ENCODE results near the gene SLC6A1.

SLC6A1 gene

GRCh38 chr3:10968401-10968800, 24.1 kb upstream of the SLC6A1 start:
- in situ Hi-C loops (cut with HindIII; ENCODE audit: low sequenced_read_pairs), result no loop called here

- in situ Hi-C loops (cut with HindIII; ENCODE audit: low sequenced_read_pairs), result no loop called here
Measured at GRCh38 chr3:10970306-10970960, 22.1 kb upstream of the SLC6A1 start.

- in situ Hi-C loops (cut with HindIII; ENCODE audit: low sequenced_read_pairs), result no loop called here
Measured at GRCh38 chr3:10972072-10972782, 20.3 kb upstream of the SLC6A1 start.

GRCh38 chr3:10973046-10973595, 19.4 kb upstream of the SLC6A1 start:
- in situ Hi-C loops (cut with HindIII; ENCODE audit: low sequenced_read_pairs), result no loop called here

- in situ Hi-C loops (cut with HindIII; ENCODE audit: low sequenced_read_pairs), result no loop called here
Measured at GRCh38 chr3:10974131-10974530, 18.4 kb upstream of the SLC6A1 start.

- in situ Hi-C loops (cut with HindIII; ENCODE audit: low sequenced_read_pairs), result no loop called here
Measured at GRCh38 chr3:10974746-10975375, 17.7 kb upstream of the SLC6A1 start.

- in situ Hi-C loops (cut with HindIII; ENCODE audit: low sequenced_read_pairs), result no loop called here
Measured at GRCh38 chr3:10975695-10976234, 16.8 kb upstream of the SLC6A1 start.

GRCh38 chr3:10976770-10977169, 15.8 kb upstream of the SLC6A1 start:
- in situ Hi-C loops (cut with HindIII; ENCODE audit: low sequenced_read_pairs), result no loop called here

- in situ Hi-C loops (cut with HindIII; ENCODE audit: low sequenced_read_pairs), result no loop called here
Measured at GRCh38 chr3:10977892-10978510, 14.5 kb upstream of the SLC6A1 start.

GRCh38 chr3:10978956-10979355, 13.6 kb upstream of the SLC6A1 start:
- in situ Hi-C loops (cut with HindIII; ENCODE audit: low sequenced_read_pairs), result no loop called here

- in situ Hi-C loops (cut with HindIII; ENCODE audit: low sequenced_read_pairs), result no loop called here
Measured at GRCh38 chr3:10980312-10980711, 12.2 kb upstream of the SLC6A1 start.

GRCh38 chr3:10981031-10981430, 11.5 kb upstream of the SLC6A1 start:
- in situ Hi-C loops (cut with HindIII; ENCODE audit: low sequenced_read_pairs), result no loop called here

- in situ Hi-C loops (cut with HindIII; ENCODE audit: low sequenced_read_pairs), result no loop called here
Measured at GRCh38 chr3:10981961-10982360, 10.6 kb upstream of the SLC6A1 start.

GRCh38 chr3:10982782-10983181, 9.8 kb upstream of the SLC6A1 start:
- in situ Hi-C loops (cut with HindIII; ENCODE audit: low sequenced_read_pairs), result no loop called here

- in situ Hi-C loops (cut with HindIII; ENCODE audit: low sequenced_read_pairs), result no loop called here
Measured at GRCh38 chr3:10983219-10983916, 9.2 kb upstream of the SLC6A1 start.

- in situ Hi-C loops (cut with HindIII; ENCODE audit: low sequenced_read_pairs), result no loop called here
Measured at GRCh38 chr3:10984371-10984896, 8.1 kb upstream of the SLC6A1 start.

- in situ Hi-C loops (cut with HindIII; ENCODE audit: low sequenced_read_pairs), result no loop called here
Measured at GRCh38 chr3:10985181-10985580, 7.4 kb upstream of the SLC6A1 start.

GRCh38 chr3:10986592-10986991, 6.0 kb upstream of the SLC6A1 start:
- in situ Hi-C loops (cut with HindIII; ENCODE audit: low sequenced_read_pairs), result no loop called here

GRCh38 chr3:10988001-10988665, 4.4 kb upstream of the SLC6A1 start:
- in situ Hi-C loops (cut with HindIII; ENCODE audit: low sequenced_read_pairs), result no loop called here

GRCh38 chr3:10988991-10989484, 3.5 kb upstream of the SLC6A1 start:
- in situ Hi-C loops (cut with HindIII; ENCODE audit: low sequenced_read_pairs), result no loop called here
